ENCODE data around the gene HRAS. TPM values are rescaled to one million over a fixed set of nuclear protein-coding genes. Genes with fewer than 3 reads are reported as not detected.

The HRAS gene
- total RNA-seq, 1 experiment from 2014 or later, result 104 TPM

GRCh38 chr11:560305-561147 is 25.1 kb upstream of the HRAS start, which contains the start of the genes LMNTD2 and RASSF7:
Gene LMNTD2, minus strand, starts transcription at chr11:560738. Its CDS starts 22 bp downstream, at chr11:560716.
Gene RASSF7, plus strand, starts transcription at chr11:560970. Its CDS starts 799 bp downstream, at chr11:561769.
- TSS peak; percentile 77 for BruUV-seq (replicated peaks)
- Histone ChIP-seq H3K9ac (ENCODE audit: low read length) (peak within 1 kb of the TSS; percentile 84), H3K9me3 (ENCODE audit: control insufficient read depth in 1 of 2, insufficient read depth in 1 of 2, low read depth in 1 of 2, low read length in 2 of 2) (no peaks in the 10 kb centered on the region), H3K27me3 (ENCODE audit: insufficient read depth, low read length) (no peaks in the 10 kb centered on the region), H3K79me2 (ENCODE audit: insufficient read depth, low read length) (peaks cover 15% of the 10 kb centered on the region), H3K4me1 (ENCODE audit: control insufficient read depth in 1 of 2, insufficient read depth in 2 of 2, low read length in 2 of 2) (peaks cover 23 to 40% of the 10 kb centered on the region in 2 experiments), H4K20me1 (ENCODE audit: insufficient read depth) (no peaks in the 10 kb centered on the region), H3K4me3 (replicated peaks in 1 of 2; ENCODE audit: low read depth in 1 of 2, low read length in 2 of 2) (peak within 1 kb of the TSS; percentile 66 to 92), H3K27ac (ENCODE audit: low read depth, low read length) (peak within 1 kb of the TSS; percentile 97), H3K36me3 (ENCODE audit: control insufficient read depth in 1 of 2, insufficient read depth in 2 of 2, low read length in 2 of 2) (0 out of 4 replicates have a peak, but pooled peaks cover 0 to 3% of the 10 kb centered on the region in 2 experiments), H3K4me2 (ENCODE audit: low read length) (peak within 1 kb of the TSS; percentile 91), H3K9me2 (ENCODE audit: insufficient read depth) (no peaks in the 10 kb centered on the region), H2AFZ (ENCODE audit: low read depth, low read length, poor library complexity, severe bottlenecking) (no peak within 1 kb of the TSS)
- TF ChIP-seq SRF (IDR thresholded peaks at IDR 0.05; ENCODE audit: low read depth) (no peak), REST (IDR thresholded peaks at IDR 0.05; ENCODE audit: low read depth) (no peak), MAX (IDR thresholded peaks at IDR 0.05) (no peak), POLR2A (IDR thresholded peaks at IDR 0.05; ENCODE audit: borderline replicate concordance, extremely low read depth, insufficient read depth, insufficient read length) (no peak), ZFX (IDR thresholded peaks at IDR 0.05) (peak; percentile 92), JUND (IDR thresholded peaks at IDR 0.05) (no peak), CTCF (IDR thresholded peaks at IDR 0.05 in 2 of 3, conservative IDR thresholded peaks at IDR 0.05 in 1 of 3; ENCODE audit: borderline replicate concordance in 1 of 3, insufficient read depth in 1 of 3, low read depth in 2 of 3, low read length in 2 of 3) (no peak), YY1 (IDR thresholded peaks at IDR 0.05; ENCODE audit: extremely low read depth, insufficient replicate concordance, low read depth, low read length) (no peak), SIN3A (IDR thresholded peaks at IDR 0.05; ENCODE audit: low read depth) (no peak), POLR2AphosphoS5 (IDR thresholded peaks at IDR 0.05; ENCODE audit: low read depth, low read length) (peak; percentile 82)
- ATAC-seq (peak; percentile 84), DNase-seq (ENCODE audit: low read depth, low spot score) (peak; percentile 76)
- ChIA-PET POLR2A (interaction anchor here (1.4 kb wide), 1 partner anchor 15 kb away, joined by 7 read pairs; the partner anchor contains the start of gene PHRF1), CTCF (interaction anchor here (1.0 kb wide), 2 partner anchors 52 to 224 kb away, joined by 3 read pairs; no protein-coding TSS in a partner anchor), RAD21 (ENCODE audit: low non-redundant PET in 1 of 2, low total read pairs in 2 of 2, uncharacterized antibody in 2 of 2, unreplicated experiment in 2 of 2) (interaction anchor here in 1 of 2 experiments (1.1 kb wide), 1 partner anchor 15 kb away, joined by 7 read pairs; the partner anchor contains the start of gene PHRF1)
- intact Hi-C loops (cut with micrococcal nuclease), result loop anchor here (2.0 kb wide), 1 partner anchor 24 kb away; the partner anchor contains the start of gene LRRC56

All from HCT116 (cell line).